ENCODE results near the gene NFATC3.
"Not testable (repeated sequence)": the region's sequence is repeated elsewhere in the genome, so short reads cannot be mapped to it uniquely, and the experiment has no call there.

Gene NFATC3

DNA sequence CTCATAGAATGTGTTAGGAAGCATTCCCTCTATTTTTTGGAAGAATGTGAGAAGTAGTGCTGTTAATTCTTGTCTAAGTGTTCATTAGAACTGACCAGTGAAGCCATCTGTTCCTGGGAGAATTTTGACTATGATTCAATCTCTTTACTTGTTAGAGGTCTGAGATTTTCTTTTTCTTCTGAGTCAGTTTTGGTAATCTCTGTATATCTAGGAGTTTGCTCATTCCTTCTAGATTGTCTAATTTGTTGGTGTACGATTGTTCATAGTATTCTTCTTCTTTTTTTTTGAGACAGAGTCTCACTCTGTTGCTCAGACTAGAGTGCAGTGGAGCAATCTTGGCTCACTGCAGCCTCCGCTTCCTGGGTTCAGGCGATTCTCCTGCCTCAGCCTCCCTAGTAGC is 20.4 kb downstream of the NFATC3 start:
- TF ChIP-seq, protein P1, sequence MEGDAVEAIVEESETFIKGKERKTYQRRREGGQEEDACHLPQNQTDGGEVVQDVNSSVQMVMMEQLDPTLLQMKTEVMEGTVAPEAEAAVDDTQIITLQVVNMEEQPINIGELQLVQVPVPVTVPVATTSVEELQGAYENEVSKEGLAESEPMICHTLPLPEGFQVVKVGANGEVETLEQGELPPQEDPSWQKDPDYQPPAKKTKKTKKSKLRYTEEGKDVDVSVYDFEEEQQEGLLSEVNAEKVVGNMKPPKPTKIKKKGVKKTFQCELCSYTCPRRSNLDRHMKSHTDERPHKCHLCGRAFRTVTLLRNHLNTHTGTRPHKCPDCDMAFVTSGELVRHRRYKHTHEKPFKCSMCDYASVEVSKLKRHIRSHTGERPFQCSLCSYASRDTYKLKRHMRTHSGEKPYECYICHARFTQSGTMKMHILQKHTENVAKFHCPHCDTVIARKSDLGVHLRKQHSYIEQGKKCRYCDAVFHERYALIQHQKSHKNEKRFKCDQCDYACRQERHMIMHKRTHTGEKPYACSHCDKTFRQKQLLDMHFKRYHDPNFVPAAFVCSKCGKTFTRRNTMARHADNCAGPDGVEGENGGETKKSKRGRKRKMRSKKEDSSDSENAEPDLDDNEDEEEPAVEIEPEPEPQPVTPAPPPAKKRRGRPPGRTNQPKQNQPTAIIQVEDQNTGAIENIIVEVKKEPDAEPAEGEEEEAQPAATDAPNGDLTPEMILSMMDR (conservative IDR thresholded peaks at IDR 0.05; ENCODE audit: control insufficient read depth, insufficient read depth, low read depth, low read length) = no peak
- DNase-seq (ENCODE audit: low read depth) = no peak

DNA sequence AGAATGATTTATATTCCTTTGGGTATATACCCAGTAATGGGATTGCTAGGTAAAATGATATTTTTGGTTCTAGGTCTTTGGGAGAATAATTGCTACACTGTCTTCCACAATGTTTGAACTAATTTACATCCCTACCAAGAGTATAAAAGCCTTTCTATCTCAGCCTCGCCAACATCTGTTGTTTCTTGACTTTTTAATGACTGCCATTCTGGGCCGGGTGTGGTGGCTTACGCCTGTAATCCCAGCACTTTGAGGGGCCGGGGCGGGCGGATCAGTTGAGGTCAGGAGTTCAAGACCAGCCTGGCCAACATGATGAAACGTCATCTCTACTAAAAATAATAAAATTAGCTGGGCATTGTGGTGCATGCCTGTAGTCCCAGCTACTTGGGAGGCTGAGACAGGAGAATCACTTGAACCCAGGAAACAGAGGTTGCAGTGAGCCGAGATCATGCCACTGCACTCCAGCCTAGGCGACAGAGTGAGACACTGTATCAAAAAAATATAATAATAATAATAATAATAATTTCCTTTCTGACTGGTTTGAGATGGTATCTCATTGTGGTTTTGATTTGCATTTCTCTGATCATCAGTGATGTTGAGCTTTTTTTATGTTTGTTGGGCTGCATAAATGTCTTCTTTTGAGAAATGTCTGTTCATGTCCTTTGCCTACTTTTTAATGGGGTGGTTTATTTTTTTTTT is 22.2 kb downstream of the NFATC3 start:
- not testable (repeated sequence) for DNase-seq (ENCODE audit: low read depth); H3K4me3 ChIP-seq (ENCODE audit: control insufficient read depth, low read depth, low read length)

More for the DNA sequence above, 20.4 kb downstream of the NFATC3 start:
- no peak overlapping the region for H3K4me3 ChIP-seq (ENCODE audit: control insufficient read depth, low read depth, low read length)

DNA sequence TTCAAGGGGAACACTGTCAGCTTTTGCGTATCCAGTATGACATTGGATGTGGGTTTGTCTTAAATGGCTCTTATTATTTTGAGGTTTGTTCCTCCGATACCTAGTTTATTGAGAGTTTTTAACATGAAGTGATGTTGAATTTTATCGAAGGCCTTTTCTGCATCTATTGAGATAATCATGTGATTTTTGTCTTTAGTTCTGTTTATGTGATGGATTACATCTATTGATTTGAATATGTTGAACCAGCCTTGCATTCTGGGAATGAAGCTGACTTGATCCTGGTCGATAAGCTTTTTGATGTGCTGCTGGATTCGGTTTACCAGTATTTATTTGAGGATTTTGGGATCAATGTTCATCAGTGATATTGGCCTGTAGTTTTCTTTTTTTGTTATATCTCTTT is 24.0 kb downstream of the NFATC3 start:
- not testable (repeated sequence) for H3K4me3 ChIP-seq (ENCODE audit: control insufficient read depth, low read depth, low read length); DNase-seq (ENCODE audit: low read depth)

DNA sequence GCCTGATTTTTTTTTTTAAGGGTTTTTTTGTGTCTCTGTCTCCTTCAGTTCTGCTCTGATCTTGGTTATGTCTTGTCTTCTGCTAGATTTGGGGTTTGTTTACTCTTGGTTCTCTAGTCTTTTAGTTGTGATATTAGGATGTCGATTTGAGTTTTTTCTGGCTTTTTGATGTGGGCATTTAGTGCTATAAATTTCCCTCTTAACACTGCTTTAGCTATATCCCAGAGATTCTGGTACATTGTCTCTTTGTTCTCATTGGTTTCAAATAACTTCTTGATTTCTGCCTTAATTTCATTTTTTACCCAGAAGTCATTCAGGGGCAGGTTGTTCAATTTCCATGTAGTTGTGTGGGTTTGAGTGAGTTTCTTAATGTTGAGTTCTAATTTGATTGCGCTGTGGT is 25.4 kb downstream of the NFATC3 start:
- not testable (repeated sequence) for H3K4me3 ChIP-seq (ENCODE audit: control insufficient read depth, low read depth, low read length); DNase-seq (ENCODE audit: low read depth)

DNA sequence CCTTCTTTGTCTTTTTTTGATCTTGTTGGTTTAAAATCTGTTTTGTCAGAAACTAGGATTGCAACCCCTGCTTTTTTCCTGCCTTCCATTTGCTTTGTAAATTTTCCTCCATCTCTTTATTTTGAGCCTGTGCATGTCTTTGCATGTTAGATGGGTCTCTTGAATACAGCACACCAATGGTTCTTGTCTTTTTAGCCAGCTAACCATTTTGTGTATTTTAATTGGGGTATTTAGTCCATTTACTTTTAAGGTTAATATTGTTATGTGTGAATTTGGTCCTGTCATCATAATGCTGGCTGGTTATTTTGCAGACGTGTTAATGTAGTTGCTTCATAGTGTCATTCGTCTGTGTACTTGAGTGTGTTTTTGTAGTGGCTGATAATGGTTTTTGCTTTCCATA is 26.2 kb downstream of the NFATC3 start:
- DNase-seq (ENCODE audit: low read depth) = no peak
- H3K4me3 ChIP-seq (ENCODE audit: control insufficient read depth, low read depth, low read length) = no peak overlapping the region
- TF ChIP-seq, protein P1 (conservative IDR thresholded peaks at IDR 0.05; ENCODE audit: control insufficient read depth, insufficient read depth, low read depth, low read length) = no peak

DNA sequence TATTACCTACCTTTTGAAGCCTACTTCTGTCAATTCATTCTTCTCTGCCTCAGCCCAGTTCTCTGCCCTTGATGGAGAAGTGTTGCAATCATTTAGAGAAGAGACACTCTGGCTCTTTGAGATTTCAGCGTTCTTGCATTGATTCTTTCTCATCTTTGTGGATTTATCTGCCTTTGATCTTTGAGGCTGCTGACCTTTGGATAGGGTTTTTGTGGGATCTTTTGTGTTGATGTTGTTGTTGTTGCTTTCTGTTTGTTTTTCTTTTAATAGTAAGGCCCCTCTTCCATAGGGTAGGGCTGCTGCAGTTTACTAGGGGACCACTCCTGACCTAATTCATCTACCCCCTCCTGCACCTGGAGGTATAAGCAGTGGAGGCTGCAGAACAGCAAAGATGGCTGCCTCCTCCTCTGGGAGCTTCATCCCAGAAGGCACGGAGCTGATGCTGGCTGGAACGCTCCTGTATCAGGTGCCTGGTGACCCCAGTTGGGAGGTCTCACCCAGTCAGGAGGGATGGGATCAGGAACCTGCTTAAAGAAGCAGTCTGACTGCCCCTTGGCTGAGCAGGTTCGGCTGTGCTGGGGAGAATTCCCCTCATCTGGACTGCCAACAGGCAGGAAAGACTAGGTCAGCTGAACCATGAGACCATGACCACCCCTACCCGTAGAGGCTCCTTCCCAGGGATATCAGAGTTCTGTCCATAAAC is 28.0 kb downstream of the NFATC3 start:
- no peak for DNase-seq (ENCODE audit: low read depth)
- H3K4me3 ChIP-seq (ENCODE audit: control insufficient read depth, low read depth, low read length) = no peak overlapping the region
- TF ChIP-seq, protein P1 (conservative IDR thresholded peaks at IDR 0.05; ENCODE audit: control insufficient read depth, insufficient read depth, low read depth, low read length) = no peak

DNA sequence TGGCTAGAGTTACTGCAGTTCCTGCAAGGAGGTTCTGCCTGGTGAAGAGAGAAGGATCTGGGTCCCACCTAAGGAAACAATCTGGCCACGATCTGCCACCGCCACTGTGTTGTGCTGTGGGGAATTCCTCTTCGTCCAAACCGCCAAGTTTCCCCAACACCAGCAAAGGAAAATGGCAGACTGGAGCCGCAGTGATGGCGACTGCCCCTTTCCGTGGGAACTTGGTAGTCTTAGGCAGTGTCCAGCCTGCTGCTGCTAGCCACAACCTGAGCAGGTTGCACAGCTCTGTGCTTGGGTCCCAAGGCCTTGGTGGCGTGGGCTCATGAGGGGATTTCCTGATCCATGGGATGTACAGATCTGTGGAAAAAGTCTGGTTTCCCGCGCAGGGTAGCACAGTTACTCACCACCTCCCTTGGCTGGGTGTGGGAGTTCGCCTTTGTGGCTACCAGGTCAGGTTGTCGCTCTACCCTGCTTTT is 28.6 kb downstream of the NFATC3 start:
- TF ChIP-seq, protein P1 (conservative IDR thresholded peaks at IDR 0.05; ENCODE audit: control insufficient read depth, insufficient read depth, low read depth, low read length) = no peak
- DNase-seq (ENCODE audit: low read depth) = no peak
- H3K4me3 ChIP-seq (ENCODE audit: control insufficient read depth, low read depth, low read length) = no peak overlapping the region

DNA sequence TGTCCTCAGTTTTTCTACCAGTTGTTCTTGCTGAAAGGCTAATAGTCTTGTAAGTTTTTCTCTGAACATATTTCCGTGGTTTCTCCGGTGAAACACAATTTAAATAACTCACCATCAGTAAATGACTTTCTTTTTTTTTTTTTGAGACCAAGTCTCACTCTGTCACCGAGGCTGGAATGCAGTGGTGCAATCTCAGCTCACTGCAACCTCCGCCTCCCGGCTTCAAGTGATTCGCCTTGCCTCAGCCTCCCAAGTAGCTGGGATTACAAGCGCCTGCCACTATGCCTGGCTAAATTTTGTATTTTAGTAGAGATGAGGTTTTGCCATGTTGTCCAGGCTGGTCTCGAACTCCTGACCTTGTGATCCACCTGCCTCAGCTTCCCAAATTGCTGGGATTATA is 29.8 kb downstream of the NFATC3 start:
- not testable (repeated sequence) for DNase-seq (ENCODE audit: low read depth); H3K4me3 ChIP-seq (ENCODE audit: control insufficient read depth, low read depth, low read length)

DNA sequence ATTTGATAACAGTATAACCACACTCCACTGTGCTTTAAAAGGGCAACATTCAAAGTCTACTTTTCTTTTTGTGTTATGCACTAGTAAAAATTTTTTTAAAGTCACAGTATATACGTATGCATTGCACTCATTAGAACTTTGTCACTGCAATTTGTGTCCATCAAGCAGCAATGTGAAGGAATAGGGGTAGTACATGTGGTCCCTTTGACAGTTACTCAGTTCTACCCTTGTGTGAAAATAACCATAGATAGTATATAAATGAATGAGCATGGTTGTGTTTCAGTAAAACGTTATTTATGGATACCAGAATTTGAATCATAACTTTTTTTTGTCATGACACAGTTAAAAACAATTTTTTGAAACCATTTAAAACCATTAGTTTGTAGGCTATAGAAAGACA is 30.7 kb downstream of the NFATC3 start:
- no peak for DNase-seq (ENCODE audit: low read depth)
- no peak overlapping the region for H3K4me3 ChIP-seq (ENCODE audit: control insufficient read depth, low read depth, low read length)
- TF ChIP-seq, protein P1 (conservative IDR thresholded peaks at IDR 0.05; ENCODE audit: control insufficient read depth, insufficient read depth, low read depth, low read length) = no peak

All from fibroblast of mammary gland (primary cell).